ENCODE results near the gene PAM. TPM values are rescaled to one million over a fixed set of nuclear protein-coding genes. Genes with fewer than 3 reads are reported as not detected.

PAM gene
- total and polyA plus RNA-seq, 4 donors = 8.2 to 27.5 (median 13.7) TPM

GRCh38 chr5:102886586-102886985 lies 131.5 kb downstream of the PAM start (continued):
- no peak for TF ChIP-seq REST (IDR thresholded peaks at IDR 0.05)
- TF ChIP-seq YY1 (IDR thresholded peaks at IDR 0.05) = no peak
- no peak for TF ChIP-seq EGR1 (IDR thresholded peaks at IDR 0.05; ENCODE audit: low read depth in 2 of 2)

GRCh38 chr5:102888483-102888882 lies 133.4 kb downstream of the PAM start:
- DNase-seq (ENCODE audit: low spot score) = no peak
- Histone ChIP-seq H3K4me1 (ENCODE audit: control insufficient read depth in 4 of 4, insufficient read depth in 4 of 4, low read length in 3 of 4) (no peaks in the 10 kb centered on the region), H3K27me3 (ENCODE audit: control insufficient read depth in 4 of 4, insufficient read depth in 4 of 4, low read length in 3 of 4) (no peaks in the 10 kb centered on the region), H3K4me3 (ENCODE audit: low read depth in 1 of 3, low read length in 3 of 3) (no peak overlapping the region), H3K36me3 (ENCODE audit: control insufficient read depth in 4 of 4, insufficient read depth in 3 of 4, low read depth in 1 of 4, low read length in 3 of 4) (peaks cover 0 to 1% (median 0%) of the 10 kb centered on the region in 4 donors), H3K27ac (ENCODE audit: low read depth in 1 of 2, low read length in 2 of 2) (no peak overlapping the region), H3K9ac (ENCODE audit: low read depth in 1 of 2, low read length in 2 of 2) (no peak overlapping the region), H3K9me3 (ENCODE audit: control insufficient read depth in 4 of 4, low read length in 3 of 4) (no peaks in the 10 kb centered on the region)
- TF ChIP-seq REST (IDR thresholded peaks at IDR 0.05) (no peak), TAF1 (conservative IDR thresholded peaks at IDR 0.05) (no peak), FOXA2 (IDR thresholded peaks at IDR 0.05) (no peak), YY1 (IDR thresholded peaks at IDR 0.05) (no peak), MAX (IDR thresholded peaks at IDR 0.05) (no peak), FOXA1 (IDR thresholded peaks at IDR 0.05) (no peak), GABPA (IDR thresholded peaks at IDR 0.05 in 1 of 2, conservative IDR thresholded peaks at IDR 0.05 in 1 of 2) (no peak), CTCF (IDR thresholded peaks at IDR 0.05; ENCODE audit: low read depth, low read length, missing input control) (no peak), RAD21 (IDR thresholded peaks at IDR 0.05) (no peak), HNF4G (IDR thresholded peaks at IDR 0.05) (no peak)

GRCh38 chr5:102889033-102889432 lies 133.9 kb downstream of the PAM start:
- no peak overlapping the region for H3K27ac ChIP-seq (ENCODE audit: low read depth in 1 of 2, low read length in 2 of 2)
- no peaks in the 10 kb centered on the region for H3K27me3 ChIP-seq (ENCODE audit: control insufficient read depth in 4 of 4, insufficient read depth in 4 of 4, low read length in 3 of 4)
- no peak overlapping the region for H3K4me3 ChIP-seq (ENCODE audit: low read depth in 1 of 3, low read length in 3 of 3)
- H3K4me1 ChIP-seq (ENCODE audit: control insufficient read depth in 4 of 4, insufficient read depth in 4 of 4, low read length in 3 of 4) = no peaks in the 10 kb centered on the region
- H3K36me3 ChIP-seq (ENCODE audit: control insufficient read depth in 4 of 4, insufficient read depth in 3 of 4, low read depth in 1 of 4, low read length in 3 of 4) = peaks cover 0 to 1% (median 0%) of the 10 kb centered on the region in 4 donors
- 85% methylated on average over 1 of the region's 1 CpG for WGBS
- no peak overlapping the region for H3K9ac ChIP-seq (ENCODE audit: low read depth in 1 of 2, low read length in 2 of 2)
- no peaks in the 10 kb centered on the region for H3K9me3 ChIP-seq (ENCODE audit: control insufficient read depth in 4 of 4, low read length in 3 of 4)
- DNase-seq (ENCODE audit: low spot score) = no peak
- TF ChIP-seq CTCF (IDR thresholded peaks at IDR 0.05; ENCODE audit: low read depth, low read length, missing input control) (no peak), FOXA1 (IDR thresholded peaks at IDR 0.05) (no peak), RAD21 (IDR thresholded peaks at IDR 0.05) (no peak), MAX (IDR thresholded peaks at IDR 0.05) (no peak), HNF4G (IDR thresholded peaks at IDR 0.05) (no peak), JUND (IDR thresholded peaks at IDR 0.05) (no peak), FOXA2 (IDR thresholded peaks at IDR 0.05) (no peak), REST (IDR thresholded peaks at IDR 0.05) (no peak), SP1 (IDR thresholded peaks at IDR 0.05) (no peak), GABPA (IDR thresholded peaks at IDR 0.05 in 1 of 2, conservative IDR thresholded peaks at IDR 0.05 in 1 of 2) (no peak), TAF1 (conservative IDR thresholded peaks at IDR 0.05) (no peak)
